GM19238 (cell line): ENCODE measurements around the gene FCAMR.

Experiments used
- DNase-seq: peaks from one replicate; pipeline ENCODE4 v3.0.0; 2011; ENCODE audit warnings: low spot score; ENCODE audit not compliant: insufficient read length

The FCAMR gene, protein sequence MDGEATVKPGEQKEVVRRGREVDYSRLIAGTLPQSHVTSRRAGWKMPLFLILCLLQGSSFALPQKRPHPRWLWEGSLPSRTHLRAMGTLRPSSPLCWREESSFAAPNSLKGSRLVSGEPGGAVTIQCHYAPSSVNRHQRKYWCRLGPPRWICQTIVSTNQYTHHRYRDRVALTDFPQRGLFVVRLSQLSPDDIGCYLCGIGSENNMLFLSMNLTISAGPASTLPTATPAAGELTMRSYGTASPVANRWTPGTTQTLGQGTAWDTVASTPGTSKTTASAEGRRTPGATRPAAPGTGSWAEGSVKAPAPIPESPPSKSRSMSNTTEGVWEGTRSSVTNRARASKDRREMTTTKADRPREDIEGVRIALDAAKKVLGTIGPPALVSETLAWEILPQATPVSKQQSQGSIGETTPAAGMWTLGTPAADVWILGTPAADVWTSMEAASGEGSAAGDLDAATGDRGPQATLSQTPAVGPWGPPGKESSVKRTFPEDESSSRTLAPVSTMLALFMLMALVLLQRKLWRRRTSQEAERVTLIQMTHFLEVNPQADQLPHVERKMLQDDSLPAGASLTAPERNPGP

DNA sequence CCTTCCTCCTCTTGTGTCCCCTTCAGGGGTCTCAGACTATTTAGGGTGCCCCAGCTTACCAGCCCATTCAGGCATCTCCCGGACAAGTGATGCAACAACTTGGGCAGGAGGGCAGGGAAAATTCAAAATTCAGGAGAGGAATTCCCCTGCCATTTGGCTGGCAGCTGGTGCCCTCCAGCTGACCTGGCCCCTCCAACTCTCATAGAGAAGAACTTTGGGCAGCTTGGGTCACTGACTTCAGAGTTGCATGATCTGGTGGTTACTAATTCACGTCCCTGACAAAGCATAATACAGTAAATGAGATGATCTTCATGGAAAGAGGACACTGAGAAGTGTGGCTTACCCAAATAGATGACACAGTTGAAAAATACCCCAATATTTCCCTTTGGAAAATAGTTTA, at the start of gene FCAMR:
Gene FCAMR (minus strand): TSS at position 15 of the 400 bp plus-strand sequence. CDS start 335 bp downstream, outside the sequence.
- DNase-seq: no peak

DNA sequence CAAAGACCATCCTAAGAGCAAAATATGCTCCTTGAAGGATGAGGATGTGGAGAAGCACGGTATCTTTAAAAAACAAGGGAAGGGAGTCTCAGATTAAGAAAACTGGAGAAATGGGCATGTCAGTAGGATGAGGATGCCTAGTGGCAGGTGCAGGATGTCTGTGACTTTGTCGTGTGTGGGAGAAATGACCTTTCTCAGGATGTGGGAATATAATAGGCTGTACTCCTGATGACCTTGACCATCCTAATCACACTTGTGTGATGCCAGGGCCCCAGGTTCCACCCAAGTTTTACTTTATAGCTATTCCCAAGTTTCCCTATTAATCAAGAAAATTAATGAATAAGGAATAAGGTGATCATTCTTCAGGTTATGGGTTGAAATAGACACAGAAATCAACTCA, 49.4 kb upstream of the FCAMR start:
- DNase-seq: no peak

DNA sequence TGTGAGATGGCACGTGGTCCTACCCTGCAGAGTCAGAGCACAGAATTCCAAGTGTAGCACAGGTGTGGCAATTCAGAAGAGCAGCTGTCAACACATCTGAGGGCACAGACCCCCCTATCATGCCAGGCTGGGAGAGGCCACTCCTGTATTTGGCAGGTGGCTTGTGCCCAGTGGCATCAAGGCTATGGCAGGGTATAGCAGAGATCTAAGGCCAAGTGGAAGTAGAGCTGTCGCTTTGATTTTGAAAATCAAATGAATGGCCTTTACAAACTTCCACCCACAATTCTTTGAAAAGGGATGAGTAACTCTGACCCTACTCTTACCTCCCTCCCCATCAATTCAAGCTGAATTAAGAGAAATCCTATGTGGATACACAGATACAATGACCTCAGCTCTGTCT, 48.9 kb upstream of the FCAMR start:
- no peak for DNase-seq

DNA sequence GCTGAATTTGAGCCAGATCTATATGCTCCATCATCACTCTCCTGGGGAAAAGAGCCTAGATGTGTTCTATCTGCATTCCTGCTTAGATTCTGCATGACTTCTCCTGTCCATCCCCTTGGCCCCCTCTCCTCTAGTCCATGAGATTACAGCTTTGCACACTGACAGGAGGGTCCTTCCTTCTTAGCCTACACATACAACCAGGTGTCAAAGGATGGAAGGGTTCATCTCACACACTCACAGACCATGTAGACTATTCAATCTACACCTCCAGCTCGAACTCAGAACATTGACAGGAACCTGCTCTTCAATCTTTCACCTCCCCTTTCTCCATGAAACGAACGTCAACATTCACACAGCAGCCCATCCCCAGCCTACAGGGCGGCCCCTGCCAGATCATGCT, 48.4 kb upstream of the FCAMR start:
- no peak for DNase-seq

DNA sequence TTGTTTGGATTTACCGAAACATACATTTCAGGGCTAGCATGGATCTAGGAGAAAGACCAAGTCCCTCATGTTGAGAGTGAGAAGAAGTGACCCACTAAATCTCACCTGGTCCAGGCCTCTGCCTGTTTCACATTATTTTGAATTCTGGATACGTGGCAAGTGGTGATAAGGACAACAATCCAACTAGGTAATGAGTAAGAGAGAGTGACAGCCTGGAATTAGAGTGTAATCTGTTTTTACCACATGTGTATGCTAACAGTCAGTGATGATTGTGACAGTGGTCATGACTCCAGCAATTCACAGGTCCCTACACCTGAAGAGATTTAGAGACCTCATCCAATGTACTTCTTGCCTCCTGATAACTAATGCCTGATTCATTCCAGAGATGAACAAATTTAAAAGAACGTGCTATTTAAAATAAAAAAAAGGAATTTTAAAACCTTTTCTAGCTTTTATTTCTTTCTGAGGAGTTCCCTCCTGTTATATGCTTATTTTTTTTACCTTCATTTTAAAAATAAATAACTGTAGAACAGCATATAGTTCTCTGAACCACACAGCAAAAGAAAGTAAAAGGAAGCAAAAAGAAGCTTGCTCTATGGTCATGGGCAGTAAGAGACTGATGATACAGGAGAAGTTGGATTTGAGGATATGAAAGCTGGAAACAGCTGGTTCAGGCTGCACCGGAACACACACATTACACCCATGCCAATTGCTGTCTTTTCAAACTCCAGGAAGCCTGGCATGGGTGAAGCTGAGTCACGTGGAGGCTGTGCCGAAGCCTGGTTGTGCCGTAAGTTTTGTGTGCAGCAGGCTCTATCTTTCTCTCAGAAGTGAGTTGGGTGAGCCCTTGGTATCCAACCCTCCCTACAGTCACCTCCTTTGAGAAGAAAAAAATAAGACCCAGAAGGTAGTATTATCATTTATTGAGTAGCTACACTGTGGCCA, 47.6 kb upstream of the FCAMR start:
- DNase-seq: no peak

DNA sequence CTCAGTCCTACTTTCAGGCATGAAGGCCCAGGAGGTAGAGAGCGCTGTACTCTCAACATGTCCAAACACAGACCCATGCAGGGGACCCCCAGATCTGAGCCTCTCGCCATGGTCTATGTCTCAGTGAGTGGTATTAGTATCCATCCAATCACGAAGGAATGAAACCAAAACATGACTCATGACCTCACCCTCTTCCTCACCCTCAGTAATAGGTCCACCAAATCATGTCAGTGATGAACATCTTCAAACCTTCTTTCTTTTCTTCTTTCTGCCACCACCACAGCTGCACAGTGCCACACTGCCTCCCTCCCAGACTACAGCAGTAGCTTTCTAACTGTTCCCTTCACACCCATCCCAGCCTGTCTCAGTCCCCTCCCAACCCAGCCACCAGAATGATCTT, 45.5 kb upstream of the FCAMR start:
- no peak for DNase-seq

DNA sequence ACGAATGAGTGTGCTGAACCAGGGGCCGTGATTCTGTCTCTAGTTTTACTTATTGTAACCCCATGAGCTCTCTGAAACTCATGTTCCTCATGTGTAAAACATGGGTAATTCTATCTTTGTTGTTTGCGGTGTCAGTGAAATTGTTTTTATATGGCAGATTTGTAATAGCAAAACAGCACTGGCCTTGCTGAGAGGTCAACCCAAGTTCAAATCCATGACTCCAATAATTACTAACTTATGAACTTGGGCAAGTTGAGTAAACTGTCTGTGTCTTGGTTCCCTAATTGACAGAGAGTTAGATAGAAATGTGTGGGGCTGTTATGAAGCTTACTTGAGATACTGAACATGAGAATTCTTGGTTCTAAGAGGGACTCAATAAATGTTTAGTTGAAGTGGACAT, 44.5 kb upstream of the FCAMR start:
- DNase-seq: no peak

DNA sequence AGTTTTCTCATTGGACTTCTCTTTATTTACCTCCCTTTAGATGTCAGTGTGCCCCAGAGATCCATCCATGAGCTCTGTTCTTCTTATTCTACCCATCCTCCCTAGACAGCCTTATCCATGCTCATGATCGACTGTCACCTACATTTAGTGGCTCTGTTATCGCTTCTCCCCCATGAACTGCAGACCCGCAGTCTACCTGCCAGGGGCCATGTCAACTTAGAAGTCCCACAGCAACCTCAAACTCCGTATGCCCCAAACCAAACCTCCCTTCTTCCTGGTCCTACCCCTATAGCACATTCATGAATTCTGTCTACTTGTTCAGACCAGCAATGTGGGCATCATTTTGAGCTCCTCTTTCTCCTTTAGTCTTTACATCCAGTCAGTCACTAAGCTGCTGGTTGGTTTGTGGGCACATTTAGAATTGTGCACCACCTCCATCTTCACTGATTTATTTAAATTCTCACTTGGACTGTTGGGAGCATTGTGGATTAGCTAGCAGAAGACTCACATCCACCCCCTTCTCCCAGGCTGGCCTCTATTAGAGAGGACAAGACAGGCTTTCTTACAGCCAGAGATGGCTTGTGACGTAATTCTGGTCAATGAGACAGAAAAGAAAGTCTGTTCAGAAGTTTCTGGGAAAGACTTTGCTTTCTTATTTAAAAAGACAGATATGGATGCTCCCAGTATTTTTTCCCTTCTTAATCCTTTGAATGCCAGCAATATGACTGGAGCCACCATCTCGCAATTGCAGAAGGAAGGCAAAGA, 43.2 kb upstream of the FCAMR start:
- no peak for DNase-seq

DNA sequence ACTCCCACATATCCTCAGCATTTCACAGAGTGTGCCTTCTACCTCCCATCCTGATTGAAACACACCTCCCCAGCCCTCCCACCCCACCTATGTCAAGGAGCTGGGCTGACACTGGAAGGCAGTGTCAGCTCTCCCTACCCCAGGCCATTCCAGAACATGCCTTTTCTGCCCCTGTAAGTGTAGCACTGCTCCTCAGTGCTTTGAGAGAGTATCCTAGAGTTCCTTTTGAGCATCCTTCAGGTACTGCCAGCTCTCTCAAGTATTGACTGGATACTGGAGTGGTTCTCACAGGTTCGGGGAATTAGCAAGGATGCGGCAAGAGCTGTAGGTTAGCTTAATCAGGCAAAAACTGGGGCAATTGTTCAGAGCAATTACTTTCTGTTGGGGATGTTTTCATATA, 40.5 kb upstream of the FCAMR start:
- DNase-seq: no peak

DNA sequence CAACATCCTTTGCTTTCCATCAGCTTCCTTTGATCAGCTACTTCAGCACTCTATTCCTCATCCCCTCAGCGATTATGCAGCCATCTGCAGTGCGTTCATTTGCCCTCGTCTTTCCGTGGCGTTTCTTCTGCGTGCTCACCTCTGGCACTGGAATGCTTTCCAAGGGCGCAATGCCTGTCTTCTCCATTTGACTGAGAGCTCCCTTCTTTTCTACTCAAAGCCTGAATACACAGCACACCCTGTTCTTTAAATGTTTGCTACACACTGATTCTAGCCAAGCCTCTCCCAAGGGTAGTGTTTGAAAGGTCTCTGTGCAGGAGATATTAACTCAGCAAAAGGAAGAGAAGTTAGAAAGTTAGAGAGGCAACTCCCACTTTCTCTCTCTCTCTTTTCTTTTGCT, 39.7 kb upstream of the FCAMR start:
- DNase-seq: no peak

DNA sequence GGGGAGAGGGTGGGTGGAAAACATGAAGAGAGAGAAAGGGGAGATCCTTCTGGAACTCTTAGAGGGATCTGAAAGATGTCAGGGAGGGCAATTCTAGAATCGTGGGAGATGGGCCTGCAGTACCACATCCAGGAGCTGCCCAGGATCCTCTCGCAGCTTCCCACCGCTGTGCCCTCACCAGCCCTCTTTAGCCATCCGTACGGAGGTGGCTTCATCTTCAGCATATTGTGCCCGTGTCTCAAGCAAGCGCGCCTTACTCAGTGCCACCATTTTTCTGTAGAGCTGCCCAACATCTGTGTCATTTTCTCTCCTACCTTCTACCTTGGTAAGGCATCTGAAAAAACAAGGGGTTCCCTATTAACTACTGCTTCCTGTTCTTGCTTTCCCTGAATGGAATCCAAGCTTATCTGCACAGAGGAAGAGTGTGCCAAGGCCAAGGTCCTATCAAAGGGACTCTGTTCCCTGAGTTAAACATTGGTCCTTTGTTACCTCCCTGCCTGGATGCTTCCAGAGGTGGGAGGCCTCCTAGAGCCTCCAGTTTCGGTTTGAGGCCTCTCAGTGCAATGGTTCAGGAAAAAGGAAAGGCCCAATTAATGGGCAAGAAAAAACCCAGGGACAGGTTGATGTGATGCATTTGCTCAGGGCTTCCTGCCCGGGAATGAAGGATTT, 39.1 kb upstream of the FCAMR start:
- DNase-seq: no peak

DNA sequence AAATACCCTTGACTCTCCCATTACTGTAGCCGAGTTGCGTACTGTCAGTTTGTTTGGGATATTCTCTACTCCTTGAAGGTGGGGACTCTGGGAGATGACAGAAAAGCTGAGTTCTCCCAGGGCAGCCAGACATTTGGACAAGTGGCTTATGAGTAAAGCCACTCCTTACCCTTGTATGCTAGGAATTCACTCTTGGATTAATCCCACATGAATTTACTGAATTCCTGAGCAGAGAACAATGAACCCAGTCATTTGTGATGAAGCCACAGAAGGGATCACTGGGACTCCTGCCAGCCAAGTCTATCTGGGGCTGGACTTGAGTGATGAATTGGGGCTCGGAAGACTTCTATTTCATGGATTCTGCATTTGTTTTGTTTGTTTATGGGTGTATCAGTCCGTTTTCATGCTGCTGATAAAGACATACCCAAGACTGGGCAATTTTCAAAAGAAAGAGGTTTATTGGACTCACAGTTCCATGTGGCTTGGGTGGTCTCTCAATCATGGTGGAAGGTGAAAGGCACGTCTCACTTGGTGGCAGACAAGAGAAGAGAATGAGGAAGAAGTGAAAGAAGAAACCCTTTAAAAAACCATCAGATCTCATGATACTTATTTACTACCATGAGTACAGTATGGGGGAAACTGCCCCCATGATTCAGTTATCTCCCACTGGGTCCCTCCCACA, 37.2 kb upstream of the FCAMR start:
- no peak for DNase-seq

DNA sequence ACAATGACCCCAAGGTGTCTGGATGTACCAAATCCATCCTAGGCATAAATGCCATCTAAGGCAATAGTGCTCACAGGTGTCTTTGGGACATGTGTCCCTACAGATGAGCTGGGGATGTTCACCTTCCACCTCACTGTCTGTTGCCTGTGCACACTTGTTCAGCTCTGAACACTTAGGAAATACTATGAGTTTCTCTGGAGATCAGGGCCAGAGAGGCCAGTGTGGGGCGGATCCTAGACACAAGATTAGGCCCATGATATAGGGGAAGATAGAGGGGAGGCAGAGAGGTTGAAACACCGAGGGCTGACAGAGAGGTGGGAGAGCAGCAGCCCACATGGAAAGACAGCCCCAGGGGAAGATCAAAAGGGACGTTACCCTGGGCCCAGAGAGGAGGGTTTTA, 36.7 kb upstream of the FCAMR start:
- no peak for DNase-seq

DNA sequence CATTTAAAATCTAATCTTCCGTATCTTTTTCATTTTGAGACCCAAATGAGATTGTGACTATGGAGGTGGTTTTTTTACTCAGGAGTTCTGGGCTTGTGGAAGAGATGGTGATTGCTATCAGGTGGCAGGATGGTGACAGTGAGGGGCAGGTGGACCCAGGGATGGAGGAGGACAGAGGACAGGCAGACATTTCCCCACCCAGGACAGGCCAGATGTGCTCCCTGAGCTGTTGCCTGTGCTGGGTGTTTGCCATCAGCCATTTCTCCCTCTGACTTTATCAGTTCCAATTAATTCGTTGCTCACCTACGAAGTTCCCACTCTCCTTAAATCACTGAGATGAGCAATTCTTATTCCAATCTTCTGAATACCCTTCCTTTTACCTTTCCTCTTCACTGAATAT, 35.8 kb upstream of the FCAMR start:
- DNase-seq: no peak

DNA sequence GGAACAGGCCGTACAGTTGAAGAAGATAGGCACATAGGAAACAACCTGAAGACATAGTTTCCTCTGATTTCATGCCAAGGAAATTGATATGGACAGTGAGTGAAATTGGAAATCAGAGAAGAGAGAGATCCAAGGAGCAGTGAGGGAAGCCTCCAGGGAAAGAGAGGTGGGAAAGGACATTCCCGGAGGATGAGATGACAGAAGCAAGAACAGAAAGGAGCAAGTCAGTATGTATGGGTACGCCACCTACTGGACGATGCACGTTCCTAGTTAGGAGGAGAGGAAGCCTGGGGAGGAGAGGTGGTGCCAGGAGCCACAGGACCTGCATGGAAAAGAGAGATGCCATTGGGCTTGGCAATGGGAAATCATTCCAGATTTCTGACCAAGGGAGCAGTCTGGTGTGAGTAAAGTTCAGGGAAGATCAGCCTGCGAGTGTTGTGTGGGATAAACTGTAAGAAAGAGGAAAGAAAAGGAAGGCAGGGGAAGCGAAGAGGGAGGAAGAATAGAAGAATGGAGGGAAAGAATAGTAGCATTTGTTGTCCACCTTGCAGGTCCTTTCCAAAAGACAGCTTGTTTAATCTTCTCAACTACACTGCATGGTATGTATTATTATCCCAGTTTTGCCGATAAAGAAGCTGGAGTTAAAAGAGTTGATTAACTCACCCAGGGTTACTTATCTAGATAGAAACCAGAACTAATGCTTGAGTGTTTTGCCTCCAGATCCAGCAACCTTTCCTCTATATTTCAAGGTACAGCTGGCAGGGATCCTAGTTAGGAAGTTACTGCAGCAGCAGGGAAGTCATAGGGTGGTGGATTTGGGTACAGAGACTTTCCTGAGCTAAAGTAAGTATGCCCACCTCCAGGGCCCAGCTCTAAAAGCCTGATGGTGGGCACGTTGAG, 34.9 kb upstream of the FCAMR start:
- no peak for DNase-seq

DNA sequence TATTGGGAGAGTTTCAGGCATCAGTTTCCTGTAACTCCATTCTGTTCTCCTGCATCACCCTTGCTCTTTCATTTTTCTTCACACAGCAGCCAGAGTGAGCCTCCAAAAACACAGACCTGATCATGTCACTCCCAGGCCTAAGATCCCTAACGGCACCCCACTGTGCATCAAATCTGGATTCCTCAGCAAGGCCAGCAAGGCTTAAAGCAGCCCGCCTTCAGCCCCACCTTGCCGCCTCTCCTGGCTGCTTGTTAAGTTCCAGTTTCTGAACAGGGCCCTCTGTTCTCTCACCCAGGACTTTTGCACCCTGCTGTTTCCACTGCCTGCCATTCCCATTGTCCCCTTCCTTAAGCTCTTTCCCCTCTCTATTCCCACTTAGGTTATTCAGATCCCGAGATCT, 33.0 kb upstream of the FCAMR start:
- no peak for DNase-seq

DNA sequence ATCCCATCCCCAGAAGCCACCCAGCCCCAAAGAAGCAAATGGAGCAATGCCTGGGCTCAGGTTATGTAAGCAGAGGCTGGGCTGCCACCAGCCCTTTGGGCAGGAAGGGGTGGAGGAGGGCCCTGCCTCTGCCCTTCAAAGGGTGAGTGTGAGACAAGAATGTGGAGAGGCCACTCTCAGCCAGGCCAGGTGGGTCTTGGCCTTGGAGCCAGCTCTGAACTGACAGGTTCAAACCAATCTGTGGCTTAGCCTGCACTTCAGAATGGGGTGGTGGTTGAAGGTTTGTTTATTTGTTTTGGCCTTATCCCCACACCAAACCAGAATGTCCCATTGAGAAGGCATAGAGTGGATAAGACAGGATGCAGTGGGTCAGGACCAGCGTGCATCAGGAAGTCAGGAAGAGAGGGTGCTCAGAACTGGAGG, 32.5 kb upstream of the FCAMR start:
- no peak for DNase-seq

DNA sequence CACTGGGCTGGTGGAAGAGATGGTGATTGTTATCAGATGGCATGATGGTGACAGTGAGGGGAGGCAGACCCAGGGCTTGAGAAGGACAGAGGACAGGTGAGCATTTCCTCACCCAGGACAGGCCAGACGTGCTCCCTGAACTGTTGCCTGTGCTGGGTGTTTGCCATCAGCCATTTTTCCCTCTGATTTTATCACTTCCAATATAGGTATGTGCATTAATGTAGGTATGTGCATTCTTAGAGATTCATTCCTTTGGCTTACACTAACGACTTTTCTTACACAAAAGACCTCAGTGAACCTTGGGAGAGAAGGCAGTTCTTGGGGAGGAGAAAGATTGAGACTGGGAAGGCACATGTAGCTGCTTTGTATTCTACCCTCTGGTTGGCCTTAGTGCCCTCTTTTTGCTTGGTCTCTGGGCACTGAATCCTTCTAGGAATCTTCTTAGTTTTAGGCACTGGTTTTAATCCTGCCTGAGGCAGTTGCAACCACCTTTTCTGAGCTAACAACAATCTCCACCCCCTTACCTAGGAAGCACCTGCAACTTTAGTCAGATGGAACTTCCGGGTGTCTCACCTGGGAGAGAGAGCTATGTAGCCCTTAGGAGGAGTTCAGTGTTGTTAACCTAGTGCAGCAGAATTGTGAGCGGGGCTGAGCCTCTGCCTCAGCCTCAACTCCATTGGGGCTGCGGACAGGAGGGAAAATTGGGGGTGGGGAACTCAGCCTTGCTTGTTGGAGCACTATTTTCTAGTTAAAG, 31.4 kb upstream of the FCAMR start:
- no peak for DNase-seq
